ENCODE measurements around the gene TGFBR1.

The TGFBR1 gene

DNA sequence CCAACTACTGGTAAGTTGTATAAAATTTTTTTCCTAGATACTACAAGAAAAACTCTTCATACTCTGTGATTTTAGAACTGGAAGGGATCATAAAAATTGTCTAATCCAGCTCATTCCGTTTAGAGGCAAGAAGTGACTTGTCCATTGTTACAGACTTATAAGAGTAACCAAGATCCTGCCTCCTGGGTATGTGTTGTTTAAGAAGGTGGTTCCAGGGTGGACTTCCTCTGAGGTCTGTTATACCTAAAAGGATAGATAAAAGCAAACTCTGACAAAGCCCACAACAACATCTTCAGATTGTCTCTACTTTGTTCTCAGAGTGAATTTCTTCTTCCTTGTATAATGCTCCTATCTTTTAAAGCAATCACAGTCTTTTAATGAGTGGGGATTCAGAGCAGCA, 24.2 kb downstream of the TGFBR1 start:
- Mint-ChIP-seq H3K9me3 (no peaks in the 10 kb centered on the region), H3K4me1 (peaks cover 8% of the 10 kb centered on the region), H3K36me3 (ENCODE audit: low read depth) (peaks cover 20% of the 10 kb centered on the region), H3K27me3 (ENCODE audit: low read depth) (no peaks in the 10 kb centered on the region), H3K4me3 (no peak overlapping the region), H3K27ac (no peak overlapping the region)
- TF ChIP-seq, protein P1, sequence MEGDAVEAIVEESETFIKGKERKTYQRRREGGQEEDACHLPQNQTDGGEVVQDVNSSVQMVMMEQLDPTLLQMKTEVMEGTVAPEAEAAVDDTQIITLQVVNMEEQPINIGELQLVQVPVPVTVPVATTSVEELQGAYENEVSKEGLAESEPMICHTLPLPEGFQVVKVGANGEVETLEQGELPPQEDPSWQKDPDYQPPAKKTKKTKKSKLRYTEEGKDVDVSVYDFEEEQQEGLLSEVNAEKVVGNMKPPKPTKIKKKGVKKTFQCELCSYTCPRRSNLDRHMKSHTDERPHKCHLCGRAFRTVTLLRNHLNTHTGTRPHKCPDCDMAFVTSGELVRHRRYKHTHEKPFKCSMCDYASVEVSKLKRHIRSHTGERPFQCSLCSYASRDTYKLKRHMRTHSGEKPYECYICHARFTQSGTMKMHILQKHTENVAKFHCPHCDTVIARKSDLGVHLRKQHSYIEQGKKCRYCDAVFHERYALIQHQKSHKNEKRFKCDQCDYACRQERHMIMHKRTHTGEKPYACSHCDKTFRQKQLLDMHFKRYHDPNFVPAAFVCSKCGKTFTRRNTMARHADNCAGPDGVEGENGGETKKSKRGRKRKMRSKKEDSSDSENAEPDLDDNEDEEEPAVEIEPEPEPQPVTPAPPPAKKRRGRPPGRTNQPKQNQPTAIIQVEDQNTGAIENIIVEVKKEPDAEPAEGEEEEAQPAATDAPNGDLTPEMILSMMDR (IDR thresholded peaks at IDR 0.05; ENCODE audit: unreplicated experiment in 3 of 3): no peak

DNA sequence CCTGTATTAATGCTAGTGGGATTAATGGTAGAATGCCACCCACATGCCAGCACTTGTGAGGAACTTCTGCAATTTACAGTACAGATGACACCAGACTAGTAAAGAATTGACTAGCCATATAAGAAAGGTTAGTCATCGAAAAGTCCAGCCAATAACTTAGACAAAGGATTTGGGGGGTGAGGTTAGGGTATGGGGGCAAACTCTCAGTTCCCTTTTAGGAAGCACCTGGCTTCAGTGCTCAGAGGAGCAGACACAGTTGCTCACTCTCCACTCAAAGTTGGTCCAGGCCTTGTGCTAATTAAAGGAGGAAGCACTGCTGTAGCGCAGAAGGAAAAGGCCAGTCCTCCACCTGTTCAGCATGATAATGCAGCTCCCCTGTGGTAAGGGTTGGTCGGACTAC, 25.2 kb downstream of the TGFBR1 start:
- Mint-ChIP-seq H3K27me3 (ENCODE audit: low read depth) (no peaks in the 10 kb centered on the region), H3K4me3 (no peak overlapping the region), H3K9me3 (no peaks in the 10 kb centered on the region), H3K27ac (no peak overlapping the region), H3K36me3 (ENCODE audit: low read depth) (peaks cover 20% of the 10 kb centered on the region), H3K4me1 (peaks cover 5% of the 10 kb centered on the region)
- TF ChIP-seq, protein P1 (IDR thresholded peaks at IDR 0.05; ENCODE audit: unreplicated experiment in 3 of 3): no peak

DNA sequence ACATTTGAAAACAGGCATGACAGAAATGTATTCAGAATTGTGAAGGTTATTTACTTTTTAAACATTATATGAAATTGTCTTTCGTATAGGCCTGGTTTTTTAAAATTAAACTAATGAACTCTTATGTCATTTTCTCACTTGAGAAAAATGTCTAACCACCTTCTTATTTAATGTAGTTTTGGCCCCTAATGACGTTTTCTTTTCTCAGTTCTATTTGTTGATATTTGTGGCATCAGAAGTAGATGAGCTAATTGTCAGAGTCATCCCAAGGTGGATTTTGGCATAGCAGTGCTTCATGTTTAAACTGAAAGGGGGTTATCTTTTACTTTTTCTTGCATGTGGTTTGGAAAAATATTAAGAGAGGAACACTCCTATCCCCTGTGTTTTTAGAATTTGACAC, 28.2 kb downstream of the TGFBR1 start:
- Mint-ChIP-seq H3K4me1 (peaks cover 5% of the 10 kb centered on the region), H3K9me3 (no peaks in the 10 kb centered on the region), H3K4me3 (no peak overlapping the region), H3K27me3 (ENCODE audit: low read depth) (no peaks in the 10 kb centered on the region), H3K27ac (no peak overlapping the region), H3K36me3 (ENCODE audit: low read depth) (peaks cover 31% of the 10 kb centered on the region)
- TF ChIP-seq, protein P1 (IDR thresholded peaks at IDR 0.05; ENCODE audit: unreplicated experiment in 3 of 3): no peak

DNA sequence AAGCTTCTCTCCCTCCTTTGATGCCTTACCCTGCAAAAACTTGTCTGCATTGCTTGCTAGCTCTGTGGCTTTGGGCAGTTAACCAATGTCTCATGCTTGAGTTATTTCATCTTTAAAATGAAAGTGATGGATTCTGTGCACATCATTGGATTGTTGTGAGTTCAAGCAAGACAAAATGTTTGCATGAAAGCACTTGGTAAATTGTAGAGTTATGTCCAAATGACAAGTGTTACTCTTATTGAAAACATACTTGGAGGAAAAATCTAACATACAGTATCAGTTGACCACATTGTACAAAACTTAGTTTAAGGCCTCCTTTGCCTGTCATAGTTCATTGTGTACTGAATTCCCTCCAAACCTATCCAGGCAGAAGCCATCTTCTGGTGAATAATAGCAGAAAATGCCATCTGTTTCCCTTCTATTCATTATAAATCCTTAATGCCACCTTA, 30.0 kb downstream of the TGFBR1 start:
- H3K4me1 Mint-ChIP-seq: peaks cover 5% of the 10 kb centered on the region
- no peak overlapping the region for H3K27ac Mint-ChIP-seq

DNA sequence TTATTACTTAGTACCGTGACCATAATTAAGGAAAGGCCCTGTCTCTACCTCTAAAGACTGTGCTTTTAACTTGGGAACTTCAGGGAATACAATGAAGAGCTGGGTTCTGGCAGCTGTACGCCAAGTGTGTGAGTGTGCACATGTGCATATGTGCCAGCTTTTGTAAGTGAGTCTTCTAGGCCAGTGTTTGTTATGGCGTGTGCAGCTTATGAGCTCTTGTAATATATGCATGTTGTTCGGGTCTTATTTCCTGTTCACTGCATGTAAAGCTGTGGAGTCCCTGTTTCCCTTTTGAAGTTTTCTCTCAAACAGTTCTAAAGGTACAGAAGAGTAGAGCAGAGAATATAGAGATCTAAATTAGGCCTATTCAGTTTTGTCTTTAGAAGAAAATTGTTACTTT, 30.5 kb downstream of the TGFBR1 start:
- Mint-ChIP-seq H3K27ac (no peak overlapping the region), H3K4me1 (peaks cover 7% of the 10 kb centered on the region), H3K9me3 (peaks cover 1% of the 10 kb centered on the region), H3K27me3 (ENCODE audit: low read depth) (no peaks in the 10 kb centered on the region), H3K4me3 (no peak overlapping the region), H3K36me3 (ENCODE audit: low read depth) (peaks cover 48% of the 10 kb centered on the region)
- TF ChIP-seq, protein P1 (IDR thresholded peaks at IDR 0.05; ENCODE audit: unreplicated experiment in 3 of 3): no peak

More for the DNA sequence above, 30.0 kb downstream of the TGFBR1 start:
- Mint-ChIP-seq H3K36me3 (ENCODE audit: low read depth) (peaks cover 45% of the 10 kb centered on the region), H3K27me3 (ENCODE audit: low read depth) (no peaks in the 10 kb centered on the region), H3K9me3 (no peaks in the 10 kb centered on the region), H3K4me3 (no peak overlapping the region)
- TF ChIP-seq, protein P1 (IDR thresholded peaks at IDR 0.05; ENCODE audit: unreplicated experiment in 3 of 3): no peak

DNA sequence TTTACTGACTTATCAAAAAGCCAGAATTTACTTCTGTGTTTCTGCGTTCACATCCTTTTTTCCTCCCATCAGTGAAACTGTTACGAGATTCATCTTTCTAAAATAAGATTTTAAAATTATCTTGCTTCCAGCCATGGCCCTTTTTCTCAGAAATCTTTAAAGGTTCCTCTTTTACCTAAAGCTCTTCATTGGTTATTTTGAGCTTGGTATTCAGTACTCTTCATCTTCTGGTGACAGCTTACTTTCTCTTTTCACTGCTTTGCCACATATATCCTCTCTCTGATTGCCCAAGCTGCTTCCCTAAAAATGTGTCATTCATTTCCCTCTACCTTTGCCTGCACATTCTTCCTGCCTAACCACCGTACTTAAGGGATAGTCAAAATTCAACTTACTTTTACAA, 32.3 kb downstream of the TGFBR1 start:
- TF ChIP-seq, protein P1 (IDR thresholded peaks at IDR 0.05; ENCODE audit: unreplicated experiment in 3 of 3): no peak
- H3K4me1 Mint-ChIP-seq: peaks cover 11% of the 10 kb centered on the region
- H3K4me3 Mint-ChIP-seq: no peak overlapping the region
- no peaks in the 10 kb centered on the region for H3K27me3 Mint-ChIP-seq (ENCODE audit: low read depth)
- peaks cover 57% of the 10 kb centered on the region for H3K36me3 Mint-ChIP-seq (ENCODE audit: low read depth)
- H3K27ac Mint-ChIP-seq: no peak overlapping the region
- H3K9me3 Mint-ChIP-seq: peaks cover 3% of the 10 kb centered on the region
